Lower leg skin (tissue), 4 donors: ENCODE results near the gene RNPS1. TPM values are rescaled to one million over a fixed set of nuclear protein-coding genes. Genes with fewer than 3 reads are reported as not detected.

ENCODE experiments used
- DNase-seq, 2 donors: peaks; one replicate each; pipeline ENCODE4 v3.0.0-alpha.2; 2019; ENCODE audit warnings: low spot score in 2 of 2
- H3K4me3 ChIP-seq: fragments of 200-600 bp; sonication (generic); 2 replicates; pipeline ENCODE4 v1.5.1; 2017; ENCODE audit warnings: mild to moderate bottlenecking, low read depth; ENCODE audit not compliant: poor library complexity, severe bottlenecking
- POLR2A ChIP-seq, 2 donors: fragments of 450-650 bp; IDR thresholded peaks; one replicate each; pipeline ENCODE4 v1.6.1; 2016 to 2017; ENCODE audit warnings: antibody characterized with exemption in 2 of 2, mild to moderate bottlenecking in 1 of 2, moderate library complexity in 1 of 2
- WGBS, 2 donors: methylation state at CpG; one replicate each; pipeline ENCODE4 v1.1.5; 2018; 5-methylcytosine and 5-hydroxymethylcytosine counted together
- intact Hi-C: fragments of 100-400 bp; cut with DNase I; formaldehyde crosslinking; loops from one replicate; pipeline ENCODE4 v1.15.0; 2023; ENCODE audit warnings: low total_unique reads
- total RNA-seq, 4 donors: library from RNA; depleted of rRNA; stranded (reverse); fragments of >200 nt; gene quantifications; one replicate each; pipeline ENCODE4 v1.1.0, GENCODE V29; 2016
- TF ChIP-seq, protein P1 (sequence below), 3 donors: fragments of 450-650 bp; IDR thresholded peaks; one replicate each; pipeline ENCODE4 v1.5.1; 2016; ENCODE audit warnings: antibody characterized with exemption in 3 of 3, mild to moderate bottlenecking in 3 of 3, moderate library complexity in 2 of 3

Gene RNPS1
- total RNA-seq, 4 donors from 2014 or later = 127 to 132 (median 128) TPM

DNA sequence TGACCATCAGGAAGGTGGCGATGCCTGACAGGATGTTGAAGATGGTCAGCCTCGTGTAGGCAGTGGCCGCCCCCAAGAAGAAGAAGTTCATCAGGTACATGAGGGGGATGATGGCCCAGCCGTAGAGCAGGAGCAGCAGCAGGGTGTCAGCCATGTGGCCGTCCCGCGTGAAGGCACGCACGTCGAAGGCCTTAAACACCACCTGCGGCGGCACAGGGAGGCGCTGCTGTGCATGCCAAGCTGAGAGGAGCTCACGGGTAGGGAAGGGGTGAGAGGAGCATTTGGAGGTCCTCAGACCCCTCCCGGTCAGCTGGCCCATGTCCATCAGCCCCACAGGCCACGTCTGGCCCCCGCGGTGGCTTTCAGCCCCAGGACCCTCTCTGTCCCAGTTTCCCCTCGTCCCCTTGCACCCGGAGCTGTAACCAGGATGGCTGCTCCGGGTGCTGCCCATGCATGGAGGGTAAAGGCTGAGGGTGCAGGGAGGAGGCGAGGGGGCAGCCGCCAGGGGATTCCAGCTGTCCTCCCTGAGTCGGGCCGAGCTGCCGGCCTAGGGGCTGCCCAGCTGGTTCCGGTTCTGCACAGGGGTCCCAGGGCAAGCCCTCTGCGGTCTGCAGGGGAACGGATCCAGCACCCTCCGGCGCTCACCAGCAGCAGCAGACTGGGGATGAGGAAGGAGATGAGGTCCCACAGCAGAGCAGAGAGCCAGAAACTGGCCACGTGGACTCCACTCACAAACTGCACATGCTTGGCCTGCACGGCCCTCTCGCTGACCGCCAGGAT, 17.1 kb upstream of the RNPS1 start:
- 84 to 91% methylated on average over 22 to 32 of the region's 35 CpGs for WGBS, 2 donors
- no peak overlapping the region for H3K4me3 ChIP-seq
- DNase-seq = no peak
- intact Hi-C loops = no loop called here
- TF ChIP-seq, protein P1, sequence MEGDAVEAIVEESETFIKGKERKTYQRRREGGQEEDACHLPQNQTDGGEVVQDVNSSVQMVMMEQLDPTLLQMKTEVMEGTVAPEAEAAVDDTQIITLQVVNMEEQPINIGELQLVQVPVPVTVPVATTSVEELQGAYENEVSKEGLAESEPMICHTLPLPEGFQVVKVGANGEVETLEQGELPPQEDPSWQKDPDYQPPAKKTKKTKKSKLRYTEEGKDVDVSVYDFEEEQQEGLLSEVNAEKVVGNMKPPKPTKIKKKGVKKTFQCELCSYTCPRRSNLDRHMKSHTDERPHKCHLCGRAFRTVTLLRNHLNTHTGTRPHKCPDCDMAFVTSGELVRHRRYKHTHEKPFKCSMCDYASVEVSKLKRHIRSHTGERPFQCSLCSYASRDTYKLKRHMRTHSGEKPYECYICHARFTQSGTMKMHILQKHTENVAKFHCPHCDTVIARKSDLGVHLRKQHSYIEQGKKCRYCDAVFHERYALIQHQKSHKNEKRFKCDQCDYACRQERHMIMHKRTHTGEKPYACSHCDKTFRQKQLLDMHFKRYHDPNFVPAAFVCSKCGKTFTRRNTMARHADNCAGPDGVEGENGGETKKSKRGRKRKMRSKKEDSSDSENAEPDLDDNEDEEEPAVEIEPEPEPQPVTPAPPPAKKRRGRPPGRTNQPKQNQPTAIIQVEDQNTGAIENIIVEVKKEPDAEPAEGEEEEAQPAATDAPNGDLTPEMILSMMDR (IDR thresholded peaks at IDR 0.05) = no peak
- TF ChIP-seq POLR2A (IDR thresholded peaks at IDR 0.05) = no peak

DNA sequence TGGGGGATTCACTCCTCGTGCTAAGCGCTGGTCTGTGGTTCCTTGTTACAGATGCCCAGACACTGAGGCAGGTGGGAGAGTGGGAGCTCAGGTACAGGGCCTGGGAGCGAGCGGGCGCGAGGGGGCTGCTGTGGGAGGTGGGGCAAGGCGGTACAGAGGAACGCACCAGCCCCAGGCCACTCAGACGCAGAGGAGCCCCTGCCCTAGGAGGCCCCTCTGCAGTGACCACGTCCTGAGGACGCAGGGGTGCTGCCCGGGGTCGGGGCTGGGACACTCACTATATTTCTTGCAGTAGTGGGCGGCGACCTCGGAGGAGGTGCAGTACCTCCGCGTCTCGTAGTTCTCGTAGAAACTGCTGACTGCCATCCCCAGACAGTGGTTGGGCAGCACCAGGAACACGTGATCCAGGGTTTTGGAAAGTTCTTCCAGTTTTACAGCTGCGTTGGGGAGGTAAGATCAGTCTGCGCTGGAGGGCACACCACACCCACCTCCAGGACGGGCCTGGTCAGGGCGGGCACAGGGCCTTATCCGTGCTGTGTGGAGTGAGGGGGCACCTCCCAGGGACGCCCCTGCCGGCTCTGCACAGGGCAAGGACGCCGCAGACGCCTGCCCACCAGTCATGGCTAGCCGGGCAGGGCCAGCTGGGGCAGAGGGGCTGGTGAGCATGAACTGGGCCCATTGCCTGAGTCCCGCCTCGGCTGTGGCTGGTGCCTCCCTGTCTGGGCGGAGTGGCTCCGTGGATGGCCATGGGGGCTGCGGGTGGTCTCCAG, 16.3 kb upstream of the RNPS1 start:
- 45 to 69% methylated on average over 25 to 37 of the region's 37 CpGs for WGBS, 2 donors
- no peak for DNase-seq
- intact Hi-C loops = no loop called here
- no peak overlapping the region for H3K4me3 ChIP-seq
- TF ChIP-seq, protein P1 (IDR thresholded peaks at IDR 0.05) = no peak
- TF ChIP-seq POLR2A (IDR thresholded peaks at IDR 0.05) = no peak

DNA sequence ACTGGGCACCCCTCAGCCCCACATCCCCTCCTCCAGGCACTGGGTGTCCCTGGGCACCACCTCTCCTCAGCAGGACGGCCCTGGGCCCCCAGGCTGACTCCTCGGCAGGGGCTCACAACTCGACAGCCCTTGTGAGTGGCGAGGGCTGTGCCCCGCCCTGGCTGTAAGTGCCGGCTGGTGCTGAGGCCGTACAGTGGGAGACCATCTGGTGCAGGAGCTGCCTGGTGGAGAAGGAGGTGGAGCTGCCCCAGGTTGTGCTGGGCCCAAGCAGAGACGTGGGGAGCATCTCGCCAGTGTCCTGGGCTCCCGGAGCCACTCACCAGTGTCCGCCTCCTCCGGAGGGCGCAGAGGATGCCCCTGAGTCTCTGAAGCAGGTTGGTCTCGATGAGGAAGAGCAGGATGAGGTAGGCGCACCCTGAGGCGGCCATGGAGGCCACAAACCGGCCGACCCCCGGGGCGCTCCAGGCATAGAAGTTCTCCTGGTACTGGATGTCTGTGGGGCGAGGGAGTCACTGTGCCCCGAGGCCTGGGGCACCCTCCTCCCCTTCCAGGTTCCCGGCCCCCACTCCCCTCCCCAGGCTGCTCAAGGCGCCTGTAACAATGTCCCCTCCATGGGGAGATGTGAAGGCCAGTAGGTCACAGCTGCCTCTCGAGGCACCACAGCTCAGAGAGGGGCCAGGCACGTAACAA, 15.1 kb upstream of the RNPS1 start:
- WGBS, 2 donors = 86 to 91% methylated on average over 16 to 26 of the region's 26 CpGs
- intact Hi-C loops = no loop called here

DNA sequence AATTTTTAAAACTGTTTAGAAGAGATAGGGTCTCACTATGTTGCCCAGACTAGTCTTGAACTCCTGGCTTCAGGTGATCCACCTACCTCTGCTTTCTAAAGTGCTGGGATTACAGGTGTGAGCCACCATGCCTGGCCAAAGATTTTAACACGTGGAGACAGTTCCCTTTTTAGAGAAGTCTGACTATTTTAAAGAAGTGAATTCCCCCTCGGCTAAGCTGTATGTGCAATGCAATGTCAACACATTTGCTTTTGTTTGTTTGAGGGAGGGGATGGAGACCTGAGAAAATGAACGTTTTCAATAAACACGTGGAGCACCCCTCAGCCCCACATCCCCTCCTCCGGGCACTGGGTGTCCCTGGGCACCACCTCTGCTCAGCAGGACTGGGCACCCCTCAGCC, 14.3 kb upstream of the RNPS1 start:
- TF ChIP-seq, protein P1 (IDR thresholded peaks at IDR 0.05) = no peak
- TF ChIP-seq POLR2A (IDR thresholded peaks at IDR 0.05) = no peak
- DNase-seq = no peak
- no peak overlapping the region for H3K4me3 ChIP-seq
- WGBS, 2 donors = 79 to 88% methylated on average over 5 of the region's 5 CpGs
- intact Hi-C loops = no loop called here

More for the DNA sequence above, 15.1 kb upstream of the RNPS1 start:
- no peak for DNase-seq
- no peak for TF ChIP-seq POLR2A (IDR thresholded peaks at IDR 0.05)
- TF ChIP-seq, protein P1 (IDR thresholded peaks at IDR 0.05) = no peak
- H3K4me3 ChIP-seq = no peak overlapping the region

DNA sequence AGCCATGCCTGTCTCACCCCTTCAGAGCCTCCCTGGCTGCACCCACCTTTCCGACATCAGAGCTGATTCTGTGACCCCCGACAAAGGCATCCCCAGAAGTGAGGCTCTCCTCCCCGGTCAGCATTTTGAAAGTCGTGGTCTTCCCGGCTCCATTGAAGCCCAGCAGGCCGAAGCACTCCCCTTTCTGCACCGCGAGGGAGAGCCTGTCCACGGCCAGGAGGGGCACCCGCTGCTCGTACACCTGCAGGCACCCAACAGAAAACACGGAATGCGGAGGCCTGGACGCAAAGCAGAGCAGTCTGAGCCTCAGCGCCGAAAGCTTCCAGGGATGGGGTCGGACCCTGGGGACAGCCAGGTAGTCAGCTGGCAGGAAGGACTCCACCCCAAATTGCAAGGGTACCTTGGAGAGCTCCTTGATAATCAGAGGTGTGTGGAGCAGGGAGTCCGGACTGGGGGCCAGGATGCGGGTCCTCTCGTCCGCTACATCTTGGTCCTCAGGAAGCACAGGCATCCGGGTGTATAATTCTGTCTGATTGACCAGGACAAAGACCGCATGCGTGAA, 13.1 kb upstream of the RNPS1 start:
- intact Hi-C loops = no loop called here
- H3K4me3 ChIP-seq = no peak overlapping the region
- no peak for DNase-seq
- WGBS, 2 donors = 91% methylated on average over 24 of the region's 24 CpGs
- no peak for TF ChIP-seq POLR2A (IDR thresholded peaks at IDR 0.05)
